NAMALWA (cell line): ENCODE results near the gene ZNF253.
A peak's percentile ranks its signal among the peaks of the same experiment; 100 is the strongest.
"Not testable (repeated sequence)": the region's sequence is repeated elsewhere in the genome, so short reads cannot be mapped to it uniquely, and the experiment has no call there.

ENCODE experiments used
- DNase-seq: peaks from one replicate; pipeline ENCODE4 v3.0.0-alpha.2; 2015; ENCODE audit warnings: low spot score

The ZNF253 gene

GRCh38 chr19:19865750-19866610 is at the start of gene ZNF253:
Gene ZNF253 (plus strand): TSS chr19:19865882. CDS start chr19:19865997, 115 bp downstream.
- peak; percentile 98 for DNase-seq

- no peak for DNase-seq
These were observed 49.0 kb upstream of the ZNF253 start for GRCh38 chr19:19816679-19817078.

GRCh38 chr19:19817357-19817756 is 48.3 kb upstream of the ZNF253 start:
- no peak for DNase-seq

- peak; percentile 50 for DNase-seq
These were observed 44.8 kb upstream of the ZNF253 start for GRCh38 chr19:19820774-19821320.

GRCh38 chr19:19821366-19821951 is 44.2 kb upstream of the ZNF253 start, which contains the start of gene ZNF506:
Gene ZNF506 (minus strand): TSS chr19:19821750. CDS start chr19:19821603, 147 bp downstream.
- DNase-seq: peak; percentile 99

GRCh38 chr19:19821976-19822375 is 43.7 kb upstream of the ZNF253 start:
- DNase-seq: not testable (repeated sequence)

- no peak for DNase-seq
These were observed 41.8 kb upstream of the ZNF253 start for GRCh38 chr19:19823916-19824315.

- no peak for DNase-seq
These were observed 38.8 kb upstream of the ZNF253 start for GRCh38 chr19:19826875-19827274.

- no peak for DNase-seq
These were observed 30.1 kb upstream of the ZNF253 start for GRCh38 chr19:19835560-19836038.

GRCh38 chr19:19847781-19848180 is 17.9 kb upstream of the ZNF253 start:
- DNase-seq: no peak

GRCh38 chr19:19849056-19849455 is 16.6 kb upstream of the ZNF253 start:
- no peak for DNase-seq

- DNase-seq: not testable (repeated sequence)
These were observed 13.9 kb upstream of the ZNF253 start for GRCh38 chr19:19851740-19852139.

- DNase-seq: peak; percentile 15
These were observed 6.9 kb upstream of the ZNF253 start for GRCh38 chr19:19858751-19859150.

GRCh38 chr19:19860756-19861390 is 4.8 kb upstream of the ZNF253 start:
- peak; percentile 93 for DNase-seq

GRCh38 chr19:19866611-19867248 is 1.0 kb downstream of the ZNF253 start:
- DNase-seq: peak; percentile 86

- DNase-seq: not testable (repeated sequence)
These were observed 4.4 kb downstream of the ZNF253 start for GRCh38 chr19:19870086-19870485.

GRCh38 chr19:19871932-19872331 is 6.2 kb downstream of the ZNF253 start:
- no peak for DNase-seq

GRCh38 chr19:19873381-19873780 is 7.7 kb downstream of the ZNF253 start:
- DNase-seq: no peak

- DNase-seq: no peak
These were observed 12.0 kb downstream of the ZNF253 start for GRCh38 chr19:19877724-19878123.

- DNase-seq: no peak
These were observed 18.9 kb downstream of the ZNF253 start for GRCh38 chr19:19884583-19884982.

GRCh38 chr19:19892055-19892941 is 26.6 kb downstream of the ZNF253 start:
- DNase-seq: not testable (repeated sequence)
